Suprapubic skin (tissue), 4 donors: ENCODE data around the gene OIT3.

Experiments used
- EP300 ChIP-seq: sonication (generic); formaldehyde crosslinking; IDR thresholded peaks from one replicate; pipeline ENCODE4 v1.6.1; 2017; ENCODE audit warnings: antibody characterized with exemption
- POLR2A ChIP-seq, 2 donors: fragments of 450-650 bp; IDR thresholded peaks; one replicate each; pipeline ENCODE4 v1.6.1; 2017; ENCODE audit warnings: antibody characterized with exemption in 2 of 2, mild to moderate bottlenecking in 2 of 2, moderate library complexity in 2 of 2
- POLR2AphosphoS5 ChIP-seq, 3 donors: sonication (generic); formaldehyde crosslinking; IDR thresholded peaks; one replicate each; pipeline ENCODE4 v1.6.1; 2017; ENCODE audit warnings: antibody characterized with exemption in 3 of 3
- TF ChIP-seq, protein P1 (sequence below), 2 donors: fragments of 200-600 bp in 1 of 2; fragments of 450-650 bp in 1 of 2; sonication (generic) in 1 of 2; IDR thresholded peaks; one replicate each; pipeline ENCODE4 v1.5.1; 2016 to 2019; ENCODE audit warnings: antibody characterized with exemption in 2 of 2, mild to moderate bottlenecking in 1 of 2, moderate library complexity in 1 of 2

DNA sequence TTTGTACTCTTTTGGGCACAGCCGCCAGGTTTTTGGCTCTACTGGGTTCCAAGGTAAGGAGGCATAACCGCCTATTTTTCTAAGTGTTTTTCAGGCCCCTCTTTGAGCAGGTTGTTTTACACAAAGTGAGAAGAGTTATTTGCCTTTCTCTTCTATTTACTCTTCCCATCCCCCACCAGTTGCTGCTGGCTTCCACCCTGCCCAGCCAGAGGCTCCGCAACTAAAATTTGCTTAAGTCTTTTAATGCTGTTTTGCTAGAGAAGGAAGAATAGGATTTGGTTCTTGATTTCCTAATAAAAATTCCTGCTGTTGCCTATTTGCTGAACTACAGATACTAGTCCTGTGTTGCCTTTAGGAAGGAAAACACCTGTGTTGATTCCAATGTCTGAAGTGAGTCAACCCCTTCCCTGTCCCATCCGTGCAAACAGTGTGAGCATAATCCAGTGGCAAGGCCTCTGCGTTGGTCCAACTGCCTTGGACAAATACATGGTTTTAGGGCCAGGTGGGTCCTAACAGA lies 59.2 kb downstream of the OIT3 start:
- no peak for TF ChIP-seq POLR2A (IDR thresholded peaks at IDR 0.05)
- TF ChIP-seq, protein P1, sequence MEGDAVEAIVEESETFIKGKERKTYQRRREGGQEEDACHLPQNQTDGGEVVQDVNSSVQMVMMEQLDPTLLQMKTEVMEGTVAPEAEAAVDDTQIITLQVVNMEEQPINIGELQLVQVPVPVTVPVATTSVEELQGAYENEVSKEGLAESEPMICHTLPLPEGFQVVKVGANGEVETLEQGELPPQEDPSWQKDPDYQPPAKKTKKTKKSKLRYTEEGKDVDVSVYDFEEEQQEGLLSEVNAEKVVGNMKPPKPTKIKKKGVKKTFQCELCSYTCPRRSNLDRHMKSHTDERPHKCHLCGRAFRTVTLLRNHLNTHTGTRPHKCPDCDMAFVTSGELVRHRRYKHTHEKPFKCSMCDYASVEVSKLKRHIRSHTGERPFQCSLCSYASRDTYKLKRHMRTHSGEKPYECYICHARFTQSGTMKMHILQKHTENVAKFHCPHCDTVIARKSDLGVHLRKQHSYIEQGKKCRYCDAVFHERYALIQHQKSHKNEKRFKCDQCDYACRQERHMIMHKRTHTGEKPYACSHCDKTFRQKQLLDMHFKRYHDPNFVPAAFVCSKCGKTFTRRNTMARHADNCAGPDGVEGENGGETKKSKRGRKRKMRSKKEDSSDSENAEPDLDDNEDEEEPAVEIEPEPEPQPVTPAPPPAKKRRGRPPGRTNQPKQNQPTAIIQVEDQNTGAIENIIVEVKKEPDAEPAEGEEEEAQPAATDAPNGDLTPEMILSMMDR (IDR thresholded peaks at IDR 0.05): no peak
- TF ChIP-seq POLR2AphosphoS5 (IDR thresholded peaks at IDR 0.05): no peak
- no peak for TF ChIP-seq EP300
